Measurements from ENCODE around the gene CPNE4. TPM values are rescaled to one million over a fixed set of nuclear protein-coding genes. Genes with fewer than 3 reads are reported as not detected.

CPNE4 gene
- total and polyA plus RNA-seq, 2 donors (not counting 3 experiments of a cell fraction or from before 2014, with no cell fraction given) = not detected

GRCh38 chr3:132004571-132004970 is 30.2 kb downstream of the CPNE4 start:
- Histone ChIP-seq H3K9me1 (replicated peaks; ENCODE audit: control insufficient read depth, extremely low read depth, insufficient read depth, low read length) (no peaks in the 10 kb centered on the region), H3K36me3 (ENCODE audit: control insufficient read depth in 2 of 2, extremely low read depth in 1 of 2, insufficient read depth in 2 of 2, low read length in 2 of 2) (no peaks in the 10 kb centered on the region), H3K4me3 (replicated peaks in 1 of 3; ENCODE audit: insufficient read depth in 1 of 3, low read depth in 1 of 3, low read length in 3 of 3) (no peak overlapping the region), H2AFZ (ENCODE audit: low read depth, low read length) (no peak overlapping the region), H3K79me2 (ENCODE audit: control insufficient read depth, insufficient read depth, low read length) (no peaks in the 10 kb centered on the region), H4K20me1 (replicated peaks; ENCODE audit: control insufficient read depth, extremely low read depth, insufficient read depth, low read length) (no peaks in the 10 kb centered on the region), H3K4me2 (ENCODE audit: insufficient read depth, low read length) (no peak overlapping the region), H3K9me3 (replicated peaks; ENCODE audit: control insufficient read depth, insufficient read depth, low read length) (no peaks in the 10 kb centered on the region), H3K4me1 (ENCODE audit: control insufficient read depth, extremely low read depth, insufficient read depth, low read length) (no peaks in the 10 kb centered on the region), H3K9ac (replicated peaks; ENCODE audit: extremely low read depth, insufficient read depth, low read length) (no peak overlapping the region), H3K27me3 (ENCODE audit: control insufficient read depth in 2 of 2, insufficient read depth in 2 of 2, low read length in 2 of 2) (peaks cover 5 to 8% of the 10 kb centered on the region in 2 experiments), H3K27ac (ENCODE audit: insufficient read depth, low read depth, low read length) (no peak overlapping the region)
- dilution Hi-C loops (cut with MboI; ENCODE audit: extremely low pct_ligation_motif_present, low sequenced_read_pairs) (no loop called here), intact Hi-C loops (cut with micrococcal nuclease) (no loop called here)
- no peak for FAIRE-seq
- no TSS peak for BruUV-seq (replicated peaks)
- no peak for TF ChIP-seq EZH2 (IDR thresholded peaks at IDR 0.05; ENCODE audit: borderline replicate concordance, low read depth, low read length, severe bottlenecking)
- TF ChIP-seq MYC (IDR thresholded peaks at IDR 0.05; ENCODE audit: low read depth, low read length) = no peak
- TF ChIP-seq JUN (IDR thresholded peaks at IDR 0.05; ENCODE audit: borderline replicate concordance, insufficient read depth, insufficient read length, low read depth) = no peak
- CTCF ChIA-PET = interaction anchor here (1.2 kb wide), 1 partner anchor 22 kb away, joined by 3 read pairs; no protein-coding TSS in a partner anchor
- POLR2A ChIA-PET = no interaction called here
- no peak for DNase-seq (ENCODE audit: low read depth, low spot score)

DNA sequence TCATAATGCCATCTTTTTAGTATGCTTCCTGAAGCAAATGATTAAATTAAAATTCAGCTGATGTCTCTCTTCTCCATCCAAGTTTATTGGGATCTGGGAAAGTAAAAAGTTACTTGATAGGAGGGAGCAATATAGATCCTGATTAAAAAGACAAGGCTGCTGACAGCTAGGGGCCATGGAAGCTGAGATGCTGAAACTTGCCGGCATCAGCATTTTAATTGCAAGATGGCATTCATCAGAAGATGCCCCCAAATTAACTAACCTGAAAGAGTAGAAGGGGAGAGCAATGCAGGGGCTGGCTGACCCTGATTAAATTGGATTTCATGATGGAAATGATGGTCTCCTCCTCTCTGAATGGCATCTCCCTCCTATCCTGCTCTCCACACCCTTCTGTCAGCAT is 31.1 kb downstream of the CPNE4 start:
- Histone ChIP-seq H3K4me2 (ENCODE audit: insufficient read depth, low read length) (no peak overlapping the region), H3K27ac (ENCODE audit: insufficient read depth, low read depth, low read length) (no peak overlapping the region), H3K9me3 (replicated peaks; ENCODE audit: control insufficient read depth, insufficient read depth, low read length) (no peaks in the 10 kb centered on the region), H3K4me3 (replicated peaks in 1 of 3; ENCODE audit: insufficient read depth in 1 of 3, low read depth in 1 of 3, low read length in 3 of 3) (no peak overlapping the region), H3K9ac (replicated peaks; ENCODE audit: extremely low read depth, insufficient read depth, low read length) (no peak overlapping the region), H4K20me1 (replicated peaks; ENCODE audit: control insufficient read depth, extremely low read depth, insufficient read depth, low read length) (no peaks in the 10 kb centered on the region), H3K4me1 (ENCODE audit: control insufficient read depth, extremely low read depth, insufficient read depth, low read length) (no peaks in the 10 kb centered on the region), H3K9me1 (replicated peaks; ENCODE audit: control insufficient read depth, extremely low read depth, insufficient read depth, low read length) (no peaks in the 10 kb centered on the region), H3K36me3 (ENCODE audit: control insufficient read depth in 2 of 2, extremely low read depth in 1 of 2, insufficient read depth in 2 of 2, low read length in 2 of 2) (no peaks in the 10 kb centered on the region), H2AFZ (ENCODE audit: low read depth, low read length) (no peak overlapping the region), H3K27me3 (ENCODE audit: control insufficient read depth in 2 of 2, insufficient read depth in 2 of 2, low read length in 2 of 2) (peaks cover 5 to 8% of the 10 kb centered on the region in 2 experiments), H3K79me2 (ENCODE audit: control insufficient read depth, insufficient read depth, low read length) (no peaks in the 10 kb centered on the region)
- BruUV-seq (replicated peaks) = no TSS peak
- TF ChIP-seq JUN (IDR thresholded peaks at IDR 0.05; ENCODE audit: borderline replicate concordance, insufficient read depth, insufficient read length, low read depth) = no peak
- TF ChIP-seq GATA2 (IDR thresholded peaks at IDR 0.05; ENCODE audit: insufficient read depth, insufficient read length, low read depth, low read length) = no peak
- no peak for TF ChIP-seq MYC (IDR thresholded peaks at IDR 0.05; ENCODE audit: low read depth, low read length)
- TF ChIP-seq FOS (IDR thresholded peaks at IDR 0.05; ENCODE audit: borderline replicate concordance, insufficient read depth, low read length) = no peak
- TF ChIP-seq POLR2AphosphoS5 (IDR thresholded peaks at IDR 0.05; ENCODE audit: insufficient read depth, low read depth, low read length) = no peak
- TF ChIP-seq CTCF (IDR thresholded peaks at IDR 0.05; ENCODE audit: extremely low read depth in 1 of 2, insufficient read depth in 1 of 2, low read depth in 1 of 2, low read length in 2 of 2) = no peak
- no peak for TF ChIP-seq POLR2A (IDR thresholded peaks at IDR 0.05; ENCODE audit: low read depth, low read length)
- ChIA-PET CTCF (no interaction called here), POLR2A (no interaction called here)
- intact Hi-C loops (cut with micrococcal nuclease) (no loop called here), dilution Hi-C loops (cut with MboI; ENCODE audit: extremely low pct_ligation_motif_present, low sequenced_read_pairs) (no loop called here)
- DNase-seq (ENCODE audit: low read depth, low spot score) (no peak), FAIRE-seq (no peak)

All from endothelial cell of umbilical vein (primary cell).